Natural killer cell treated with Interleukin-12 subunit alpha and Interleukin-12 subunit beta and Interleukin-15 and Interleukin-18, amount 100 ng/mL, for 72 hours (primary cell): ENCODE results near the gene RHO. TPM values are rescaled to one million over a fixed set of nuclear protein-coding genes. Genes with fewer than 3 reads are reported as not detected.

Experiments
- ATAC-seq, 2 donors: fragments of 150-1000 bp; cut with Tn5 transposase in 1 of 2; sonication (Bioruptor Pico), chemical (Tn5 transposase) in 1 of 2; 2 replicates each; pipeline ENCODE4 v1.10.0; 2021
- DNase-seq: peaks from one replicate; pipeline ENCODE4 v3.0.0; 2022; ENCODE audit warnings: low spot score
- H3K27ac Mint-ChIP-seq, 2 donors: 1 replicate in 1 of 2; 2 replicates in 1 of 2; pipeline ENCODE4 v1.8.0; 2022; ENCODE audit warnings: mixed read lengths in 2 of 2, mild to moderate bottlenecking in 1 of 2, moderate library complexity in 1 of 2
- H3K27me3 Mint-ChIP-seq, 2 donors: 1 replicate in 1 of 2; 2 replicates in 1 of 2; pipeline ENCODE4 v1.8.0; 2022; ENCODE audit warnings: mixed read lengths in 2 of 2
- H3K36me3 Mint-ChIP-seq: one replicate; pipeline ENCODE4 v1.8.0; 2022; ENCODE audit warnings: mixed read lengths
- H3K4me1 Mint-ChIP-seq, 2 donors: 1 replicate in 1 of 2; 2 replicates in 1 of 2; pipeline ENCODE4 v1.8.0; 2022; ENCODE audit warnings: low read depth in 2 of 2, mixed read lengths in 2 of 2, mild to moderate bottlenecking in 1 of 2
- H3K4me3 Mint-ChIP-seq: one replicate; pipeline ENCODE4 v1.8.0; 2022; ENCODE audit warnings: mixed read lengths
- H3K9me3 Mint-ChIP-seq: 2 replicates; pipeline ENCODE4 v1.8.0; 2022; ENCODE audit warnings: mixed read lengths
- total RNA-seq, 2 donors: library from RNA; stranded (reverse); gene quantifications; one replicate each; pipeline ENCODE4 v1.2.3, GENCODE V29; 2022

Gene RHO
- total RNA-seq, 2 donors from 2014 or later: not detected

DNA sequence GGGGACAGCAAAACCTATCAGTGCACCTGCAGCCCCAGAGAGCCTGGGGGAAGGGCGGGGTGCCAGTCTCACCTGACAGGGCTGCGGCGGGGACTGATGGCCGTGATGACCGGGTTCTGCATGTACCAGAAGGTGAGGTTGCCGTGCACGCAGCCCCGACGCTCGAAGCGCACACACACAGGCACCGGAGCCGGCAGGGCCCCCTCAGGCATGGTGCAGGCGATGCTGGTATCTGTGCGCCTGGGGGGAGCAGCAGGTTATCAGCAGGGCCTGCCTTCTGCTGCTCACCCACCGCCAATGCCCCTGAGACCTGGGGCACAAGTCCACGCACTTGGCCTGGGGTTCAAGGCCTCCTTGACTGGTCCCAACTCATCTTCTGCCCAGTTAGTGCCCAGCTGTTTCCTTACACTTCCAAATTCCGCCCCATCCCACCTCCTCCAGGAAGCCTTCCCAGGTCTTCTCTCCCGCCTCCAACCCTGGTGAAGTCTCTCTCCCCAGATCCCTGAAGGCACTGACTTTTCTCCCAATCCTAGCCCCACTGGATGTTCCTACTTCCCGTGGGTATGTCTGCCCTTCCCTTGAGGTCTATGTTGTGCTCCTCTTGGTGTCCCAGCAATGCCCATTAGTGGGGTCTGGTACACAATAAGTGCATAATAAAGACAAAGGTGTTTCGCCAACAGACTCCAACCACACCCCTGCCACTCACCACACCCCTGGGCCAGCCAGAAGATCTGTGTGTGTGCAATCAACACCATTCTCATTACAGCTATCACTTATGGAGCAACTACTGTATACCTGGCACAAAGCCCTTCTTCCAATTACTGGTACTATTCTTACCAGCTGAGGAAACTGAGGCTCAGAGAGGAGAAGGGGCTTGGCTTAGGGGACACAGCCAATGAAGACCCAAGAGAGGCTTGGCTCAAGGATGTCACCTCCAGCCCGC, 43.4 kb downstream of the RHO start:
- H3K27me3 Mint-ChIP-seq: no peaks in the 10 kb centered on the region
- no peaks in the 10 kb centered on the region for H3K36me3 Mint-ChIP-seq
- ATAC-seq: no peak
- H3K27ac Mint-ChIP-seq: no peak overlapping the region
- no peak overlapping the region for H3K4me3 Mint-ChIP-seq
- no peaks in the 10 kb centered on the region for H3K9me3 Mint-ChIP-seq
- no peak for DNase-seq
- H3K4me1 Mint-ChIP-seq: peaks cover 39 to 55% of the 10 kb centered on the region in 2 donors

DNA sequence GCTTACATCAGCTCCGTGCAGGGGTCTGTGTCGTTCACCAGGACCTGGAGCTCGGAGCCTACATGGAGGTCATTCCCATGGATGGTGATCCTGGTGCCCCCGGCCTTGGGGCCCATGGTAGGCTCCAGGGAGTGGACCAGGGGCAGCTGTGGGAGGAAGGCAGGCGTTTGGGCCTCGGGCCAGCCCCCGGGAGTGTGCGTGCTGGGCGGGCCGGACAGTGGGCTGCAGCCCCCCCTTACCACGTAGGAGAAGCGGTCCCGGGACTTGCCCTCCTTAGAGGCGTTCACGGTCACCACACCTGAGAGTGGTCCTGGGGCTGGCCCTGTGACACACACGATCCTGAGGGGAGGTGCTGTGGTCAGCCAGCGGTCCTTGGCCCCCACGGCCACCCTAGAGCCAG, 44.2 kb downstream of the RHO start:
- ATAC-seq: no peak
- Mint-ChIP-seq H3K27ac (no peak overlapping the region), H3K36me3 (no peaks in the 10 kb centered on the region), H3K27me3 (no peaks in the 10 kb centered on the region), H3K4me1 (peaks cover 38 to 54% of the 10 kb centered on the region in 2 donors), H3K4me3 (no peak overlapping the region), H3K9me3 (no peaks in the 10 kb centered on the region)
- no peak for DNase-seq

DNA sequence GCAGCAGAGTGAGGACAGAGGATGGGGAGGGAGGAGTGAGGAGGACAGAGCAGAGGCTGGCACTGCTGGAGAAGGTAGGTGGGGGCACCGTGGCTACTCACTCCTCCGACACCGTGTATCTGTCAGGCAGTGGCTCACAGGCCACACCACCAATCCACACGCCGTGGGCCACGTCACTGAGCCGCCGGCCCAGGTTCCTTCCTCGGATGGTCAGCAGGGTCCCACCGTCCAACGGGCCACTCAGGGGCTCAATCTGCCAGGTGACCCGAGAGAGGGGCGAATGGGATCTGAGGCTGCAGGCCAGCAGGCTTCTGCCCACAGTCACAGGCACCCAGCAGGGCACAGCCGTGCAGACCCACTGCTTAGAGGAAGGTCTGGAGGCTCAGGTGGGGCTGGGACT, 45.1 kb downstream of the RHO start:
- no peaks in the 10 kb centered on the region for H3K9me3 Mint-ChIP-seq
- no peaks in the 10 kb centered on the region for H3K36me3 Mint-ChIP-seq
- no peaks in the 10 kb centered on the region for H3K27me3 Mint-ChIP-seq
- H3K4me3 Mint-ChIP-seq: no peak overlapping the region
- H3K27ac Mint-ChIP-seq: no peak overlapping the region
- no peak for DNase-seq
- ATAC-seq: no peak
- peaks cover 40 to 55% of the 10 kb centered on the region in 2 donors for H3K4me1 Mint-ChIP-seq

DNA sequence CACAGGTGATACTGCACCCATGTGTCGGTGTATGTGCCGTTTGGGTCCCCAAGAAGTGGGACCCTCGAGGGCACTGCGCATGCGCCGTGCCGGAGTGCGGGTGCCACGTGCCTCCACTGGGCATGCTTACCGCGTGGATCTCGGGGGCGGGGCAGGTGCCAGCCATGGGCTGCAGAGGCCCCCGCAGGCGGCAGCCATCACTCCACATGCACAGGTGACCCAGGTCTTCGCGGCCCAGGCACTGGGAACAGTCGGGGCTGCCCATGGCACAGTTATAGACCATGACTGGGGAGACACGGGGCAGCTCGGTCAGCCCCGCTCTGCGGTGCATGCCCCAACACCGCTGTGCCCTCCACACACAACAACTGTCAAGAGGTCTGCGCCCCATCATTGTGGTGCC, 45.8 kb downstream of the RHO start:
- H3K4me3 Mint-ChIP-seq: no peak overlapping the region
- H3K36me3 Mint-ChIP-seq: no peaks in the 10 kb centered on the region
- no peaks in the 10 kb centered on the region for H3K27me3 Mint-ChIP-seq
- no peak for DNase-seq
- H3K9me3 Mint-ChIP-seq: no peaks in the 10 kb centered on the region
- H3K27ac Mint-ChIP-seq: no peak overlapping the region
- ATAC-seq: no peak
- H3K4me1 Mint-ChIP-seq: peaks cover 33 to 53% of the 10 kb centered on the region in 2 donors

DNA sequence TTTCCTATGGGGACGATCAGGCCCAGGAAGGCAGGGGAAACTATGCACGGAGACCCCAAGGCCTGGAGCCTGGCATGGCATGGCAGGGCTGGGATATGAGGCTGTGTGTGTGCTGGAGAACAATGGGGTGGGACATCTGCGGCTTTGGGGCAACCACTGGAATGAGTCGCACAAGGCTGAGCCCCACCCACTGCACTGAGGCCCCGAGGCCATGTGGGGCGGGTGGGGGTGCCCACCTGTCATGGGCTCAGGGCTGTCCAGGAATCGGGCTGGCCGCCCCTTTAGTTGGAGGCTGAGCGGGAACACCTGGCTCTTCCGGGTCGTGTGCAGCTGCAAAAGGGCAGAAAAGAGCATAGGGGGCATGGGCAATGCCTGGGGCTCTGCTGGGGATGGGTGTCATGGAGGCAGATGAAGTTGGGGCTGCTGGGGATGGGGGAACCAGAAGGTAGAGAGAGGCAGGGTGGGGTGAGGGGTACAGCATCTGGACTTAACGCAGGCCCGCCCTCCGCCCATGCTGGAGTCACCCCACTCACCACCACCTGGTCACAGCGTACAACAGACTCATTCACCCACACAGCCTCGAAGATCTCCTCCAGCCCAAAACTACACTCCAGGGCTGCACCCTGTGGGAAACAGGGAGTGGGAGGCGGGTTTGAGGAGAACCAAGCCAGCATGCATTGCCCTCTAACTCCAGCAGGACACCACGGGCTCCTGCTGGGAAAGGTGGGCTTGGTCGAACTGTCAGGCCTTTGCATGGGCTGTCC, 47.0 kb downstream of the RHO start:
- H3K36me3 Mint-ChIP-seq: no peaks in the 10 kb centered on the region
- peaks cover 23 to 47% of the 10 kb centered on the region in 2 donors for H3K4me1 Mint-ChIP-seq
- H3K27me3 Mint-ChIP-seq: no peaks in the 10 kb centered on the region
- no peak overlapping the region for H3K27ac Mint-ChIP-seq
- DNase-seq (no peak), ATAC-seq (no peak)
- H3K9me3 Mint-ChIP-seq: no peaks in the 10 kb centered on the region
- no peak overlapping the region for H3K4me3 Mint-ChIP-seq

DNA sequence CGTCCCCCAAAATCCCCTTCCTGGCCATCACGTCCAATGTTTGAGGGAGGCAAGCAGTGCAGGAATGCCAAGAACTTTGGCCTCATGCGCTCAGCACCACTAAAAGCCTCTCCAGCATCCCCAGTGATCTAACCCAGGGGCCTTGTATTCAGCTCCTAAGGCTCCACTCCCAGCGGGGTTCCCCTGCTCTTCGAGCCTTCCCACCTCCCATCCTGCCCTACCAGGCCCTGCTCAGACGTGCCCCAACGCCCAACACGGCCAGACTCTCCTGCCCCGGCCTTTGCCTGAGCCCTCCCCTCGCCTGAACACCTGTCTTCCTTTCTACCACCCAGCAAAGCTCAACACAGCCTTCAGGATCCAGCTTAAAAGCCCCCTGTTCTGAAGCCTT, 47.6 kb downstream of the RHO start:
- peak overlapping the region; percentile 1 for H3K4me3 Mint-ChIP-seq
- ATAC-seq: no peak

DNA sequence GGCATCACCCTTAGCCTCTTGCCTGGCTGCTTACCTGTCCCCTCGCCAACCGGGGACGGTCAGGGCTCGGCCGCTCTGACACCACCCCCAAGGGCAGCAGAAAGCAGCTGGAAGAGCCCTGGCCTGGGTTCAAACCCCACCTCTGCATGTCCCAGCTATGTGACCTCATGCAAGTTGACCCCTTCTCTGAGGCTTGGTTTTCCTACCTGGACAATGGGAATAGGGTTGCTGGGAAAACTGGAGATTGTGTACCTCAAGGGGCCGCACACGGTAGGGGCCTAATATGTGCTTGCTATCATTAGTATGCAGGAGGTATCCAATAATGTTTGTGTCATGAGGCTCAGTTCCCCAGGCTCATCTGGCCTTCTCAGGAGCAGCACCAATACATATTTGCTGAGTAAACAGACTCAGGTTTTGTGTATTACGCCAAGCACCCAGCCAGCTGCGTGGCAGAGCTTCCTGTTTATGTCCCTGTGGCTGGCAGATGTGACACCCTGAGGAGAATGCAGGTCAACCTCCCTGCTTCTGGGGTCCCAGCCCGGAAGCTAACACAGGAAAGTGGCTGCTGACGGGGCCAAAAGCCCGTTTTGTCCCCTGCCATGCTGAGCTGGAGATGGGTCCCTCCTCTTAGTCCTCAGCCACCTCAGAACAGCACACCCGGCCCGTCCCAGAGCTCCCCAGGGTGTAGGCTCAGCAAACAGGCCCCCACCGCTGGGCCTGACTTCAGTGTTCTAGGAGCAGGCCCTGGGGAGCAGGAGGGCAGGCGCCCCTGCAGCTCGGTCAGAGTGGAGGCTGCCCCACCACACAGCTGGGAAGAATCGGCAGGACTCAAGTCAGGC, 48.3 kb downstream of the RHO start:
- ATAC-seq (peak; percentile 74 to 81), DNase-seq (no peak)
- H3K27me3 Mint-ChIP-seq: no peaks in the 10 kb centered on the region
- H3K36me3 Mint-ChIP-seq: no peaks in the 10 kb centered on the region
- peak overlapping the region; percentile 59 to 73 for H3K27ac Mint-ChIP-seq
- H3K4me1 Mint-ChIP-seq: peaks cover 23 to 47% of the 10 kb centered on the region in 2 donors
- peak overlapping the region; percentile 30 for H3K4me3 Mint-ChIP-seq
- H3K9me3 Mint-ChIP-seq: no peaks in the 10 kb centered on the region

More for the DNA sequence above, 47.6 kb downstream of the RHO start:
- Mint-ChIP-seq H3K27me3 (no peaks in the 10 kb centered on the region), H3K36me3 (no peaks in the 10 kb centered on the region), H3K9me3 (no peaks in the 10 kb centered on the region), H3K4me1 (peaks cover 23 to 47% of the 10 kb centered on the region in 2 donors), H3K27ac (peak overlapping the region; percentile 59 to 73)
- no peak for DNase-seq

DNA sequence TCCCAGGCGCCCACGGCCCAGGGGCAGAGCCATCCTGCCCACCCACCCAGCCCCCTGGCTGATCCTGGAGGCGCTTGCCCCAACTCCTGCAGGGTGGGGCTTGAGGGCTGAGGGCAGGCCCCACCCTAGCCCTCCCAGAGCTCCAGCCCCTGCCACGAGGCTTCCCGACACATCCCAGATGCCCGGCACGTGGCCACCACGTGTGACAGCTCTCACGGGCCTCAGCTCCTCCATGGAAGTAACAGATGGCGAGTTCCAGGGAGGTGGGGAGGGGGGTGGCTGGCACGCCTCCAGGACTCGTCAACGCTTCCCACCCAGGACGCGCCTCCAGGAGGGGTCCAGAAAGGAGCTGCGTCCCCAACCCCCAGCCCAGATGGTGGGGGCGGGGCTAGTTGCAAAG, 48.9 kb downstream of the RHO start:
- Mint-ChIP-seq H3K27ac (peak overlapping the region in 1 of 2 donors; percentile 59), H3K36me3 (no peaks in the 10 kb centered on the region), H3K4me3 (peak overlapping the region; percentile 52), H3K27me3 (no peaks in the 10 kb centered on the region), H3K4me1 (peaks cover 19 to 42% of the 10 kb centered on the region in 2 donors), H3K9me3 (no peaks in the 10 kb centered on the region)
- DNase-seq (no peak), ATAC-seq (no peak)

DNA sequence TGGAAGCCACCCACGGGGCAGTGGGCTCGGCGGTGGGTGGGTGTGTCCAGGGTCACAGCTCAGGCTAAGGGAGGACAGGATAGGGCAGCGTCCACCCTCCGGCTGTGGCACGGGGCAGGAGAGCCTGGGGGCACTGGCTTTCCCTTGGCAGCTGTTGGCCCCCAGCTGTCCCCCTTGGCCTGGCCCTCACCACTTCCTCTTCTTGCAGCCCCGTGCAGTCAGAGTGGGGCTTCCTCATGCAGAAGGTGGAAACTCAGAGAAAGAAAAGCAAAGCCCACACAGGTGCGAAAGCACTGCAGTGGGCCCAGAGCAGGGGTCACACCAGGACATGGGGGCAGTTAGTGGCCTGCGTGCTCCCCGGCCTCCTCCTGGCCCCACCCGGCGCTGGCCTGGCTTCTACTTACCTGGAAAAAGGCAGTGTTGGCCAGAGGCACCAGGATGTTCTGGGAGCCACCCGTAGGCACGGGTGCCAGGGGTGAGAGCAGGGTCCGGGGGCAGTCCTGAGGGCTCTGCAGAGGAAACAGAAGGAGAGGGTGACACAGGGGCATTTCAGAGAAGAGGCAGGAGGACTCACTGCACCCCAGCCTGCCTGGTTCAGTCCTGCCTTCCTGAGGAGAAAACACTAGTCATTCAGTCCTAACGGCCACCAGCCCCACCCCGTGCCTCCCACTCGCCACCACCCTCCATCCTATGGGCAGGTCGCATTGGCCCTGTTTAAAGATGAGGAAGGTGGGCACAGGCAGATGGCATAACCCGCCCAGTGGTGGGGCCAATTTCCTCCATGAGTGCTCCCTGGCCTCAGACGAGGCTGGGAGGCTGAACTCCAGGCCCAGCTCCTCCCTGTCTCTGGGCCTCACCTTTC, 49.7 kb downstream of the RHO start:
- ATAC-seq (peak in 1 of 2 donors; percentile 31), DNase-seq (no peak)
- Mint-ChIP-seq H3K4me1 (peaks cover 19 to 38% of the 10 kb centered on the region in 2 donors), H3K9me3 (no peaks in the 10 kb centered on the region), H3K4me3 (peak overlapping the region; percentile 52), H3K36me3 (no peaks in the 10 kb centered on the region), H3K27ac (no peak overlapping the region), H3K27me3 (no peaks in the 10 kb centered on the region)

DNA sequence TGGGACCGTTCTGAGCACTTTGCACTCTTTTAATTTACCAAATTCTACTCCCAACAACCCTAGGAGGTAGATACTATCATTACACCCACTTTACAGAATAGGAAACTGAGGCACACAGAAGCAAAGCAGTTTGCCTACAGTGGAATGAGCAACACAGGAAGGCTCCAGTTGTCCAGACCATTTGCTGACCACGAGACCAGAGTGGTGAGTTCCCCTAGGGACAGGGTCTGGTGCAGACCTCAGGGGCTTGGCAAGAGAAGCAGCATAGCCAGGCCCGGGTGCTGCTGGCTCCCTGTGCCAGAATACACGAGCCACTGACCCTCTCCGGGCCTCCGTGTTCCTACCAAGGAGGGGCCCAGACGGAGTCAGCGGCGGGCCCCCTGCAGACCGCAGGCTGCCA, 51.6 kb downstream of the RHO start:
- no peak overlapping the region for H3K4me3 Mint-ChIP-seq
- no peak for ATAC-seq
- no peaks in the 10 kb centered on the region for H3K27me3 Mint-ChIP-seq
- H3K9me3 Mint-ChIP-seq: no peaks in the 10 kb centered on the region
- H3K4me1 Mint-ChIP-seq: peaks cover 19 to 36% of the 10 kb centered on the region in 2 donors
- DNase-seq: no peak
- no peak overlapping the region for H3K27ac Mint-ChIP-seq
- no peaks in the 10 kb centered on the region for H3K36me3 Mint-ChIP-seq

DNA sequence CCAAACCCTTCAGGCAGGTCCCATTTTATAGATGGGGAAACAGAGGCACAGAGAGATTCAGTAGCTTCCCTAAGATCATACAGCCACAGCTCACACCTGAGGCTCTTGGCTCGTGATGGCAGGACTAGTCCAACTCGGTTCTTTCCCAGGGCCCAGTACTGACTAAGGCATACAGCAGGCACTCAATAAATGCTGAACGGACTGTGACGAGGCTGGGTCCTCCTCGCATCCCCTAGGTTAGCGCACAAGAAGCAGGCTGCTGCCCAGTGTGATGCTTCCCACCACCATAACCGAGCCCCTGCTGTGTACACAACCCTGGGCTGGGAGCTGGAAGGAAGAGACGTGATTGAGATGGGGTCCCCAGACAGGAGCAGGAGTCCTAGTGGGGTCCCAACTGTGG, 53.2 kb downstream of the RHO start:
- no peak for DNase-seq
- Mint-ChIP-seq H3K9me3 (no peaks in the 10 kb centered on the region), H3K27ac (no peak overlapping the region)

DNA sequence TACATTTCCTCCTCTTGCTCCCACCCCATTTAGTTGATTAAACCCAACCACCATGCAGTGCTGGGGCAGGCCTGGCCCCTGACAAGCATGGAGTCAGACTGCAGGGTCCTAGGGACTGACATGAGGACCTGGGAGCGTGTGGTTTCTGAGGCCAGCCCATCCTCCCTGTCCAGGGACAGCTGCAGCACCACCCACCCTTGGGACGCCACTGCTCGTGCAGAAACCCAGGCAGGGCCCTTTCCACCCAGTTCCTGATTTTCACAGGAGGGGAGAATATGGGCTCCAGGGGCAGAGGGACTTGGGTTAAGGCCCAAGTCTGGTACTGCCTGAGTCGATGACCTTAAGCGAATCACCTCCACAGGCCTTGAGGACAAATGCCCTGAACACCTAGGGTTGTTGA, 54.4 kb downstream of the RHO start:
- no peak for DNase-seq
- no peaks in the 10 kb centered on the region for H3K27me3 Mint-ChIP-seq
- no peak for ATAC-seq
- no peaks in the 10 kb centered on the region for H3K36me3 Mint-ChIP-seq
- H3K4me1 Mint-ChIP-seq: peaks cover 9 to 19% of the 10 kb centered on the region in 2 donors
- H3K4me3 Mint-ChIP-seq: no peak overlapping the region
- no peaks in the 10 kb centered on the region for H3K9me3 Mint-ChIP-seq
- H3K27ac Mint-ChIP-seq: no peak overlapping the region

More for the DNA sequence above, 53.2 kb downstream of the RHO start:
- Mint-ChIP-seq H3K4me1 (peaks cover 11 to 24% of the 10 kb centered on the region in 2 donors), H3K4me3 (no peak overlapping the region), H3K27me3 (no peaks in the 10 kb centered on the region), H3K36me3 (no peaks in the 10 kb centered on the region)
- no peak for ATAC-seq

DNA sequence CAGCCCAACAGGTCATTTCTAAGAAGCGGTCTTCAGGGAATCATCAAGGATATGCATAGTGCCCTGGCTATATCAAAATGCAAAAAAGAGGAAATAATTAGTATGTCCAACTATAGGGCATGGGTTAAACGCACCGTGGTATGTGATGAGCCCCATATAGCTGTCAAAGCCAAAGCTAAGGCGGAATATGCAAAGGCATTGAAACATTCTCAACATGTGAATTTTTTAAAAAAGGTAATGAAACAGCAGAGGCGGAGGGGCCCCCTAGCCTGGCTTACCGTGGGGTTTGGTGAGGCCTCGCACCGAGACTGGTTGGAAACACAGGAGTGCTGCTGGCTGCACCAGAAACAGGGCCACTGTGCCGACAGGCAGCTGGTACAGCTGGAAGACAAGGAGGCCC, 54.9 kb downstream of the RHO start:
- H3K36me3 Mint-ChIP-seq: no peaks in the 10 kb centered on the region
- H3K27ac Mint-ChIP-seq: no peak overlapping the region
- no peak overlapping the region for H3K4me3 Mint-ChIP-seq
- no peak for ATAC-seq
- DNase-seq: no peak
- H3K9me3 Mint-ChIP-seq: no peaks in the 10 kb centered on the region
- H3K27me3 Mint-ChIP-seq: no peaks in the 10 kb centered on the region
- H3K4me1 Mint-ChIP-seq: peaks cover 5 to 17% of the 10 kb centered on the region in 2 donors
